GM21515 (cell line): Measurements from ENCODE around the gene DEPDC1.
A peak's percentile ranks its signal among the peaks of the same experiment; 100 is the strongest.
"Not testable (repeated sequence)": the region's sequence is repeated elsewhere in the genome, so short reads cannot be mapped to it uniquely, and the experiment has no call there.

ENCODE experiments used
- ATAC-seq: cut with Tn5 transposase; IDR thresholded peaks from one replicate; pipeline ENCODE4 v1.9.1; 2021; ENCODE audit not compliant: unreplicated experiment

Gene DEPDC1, protein sequence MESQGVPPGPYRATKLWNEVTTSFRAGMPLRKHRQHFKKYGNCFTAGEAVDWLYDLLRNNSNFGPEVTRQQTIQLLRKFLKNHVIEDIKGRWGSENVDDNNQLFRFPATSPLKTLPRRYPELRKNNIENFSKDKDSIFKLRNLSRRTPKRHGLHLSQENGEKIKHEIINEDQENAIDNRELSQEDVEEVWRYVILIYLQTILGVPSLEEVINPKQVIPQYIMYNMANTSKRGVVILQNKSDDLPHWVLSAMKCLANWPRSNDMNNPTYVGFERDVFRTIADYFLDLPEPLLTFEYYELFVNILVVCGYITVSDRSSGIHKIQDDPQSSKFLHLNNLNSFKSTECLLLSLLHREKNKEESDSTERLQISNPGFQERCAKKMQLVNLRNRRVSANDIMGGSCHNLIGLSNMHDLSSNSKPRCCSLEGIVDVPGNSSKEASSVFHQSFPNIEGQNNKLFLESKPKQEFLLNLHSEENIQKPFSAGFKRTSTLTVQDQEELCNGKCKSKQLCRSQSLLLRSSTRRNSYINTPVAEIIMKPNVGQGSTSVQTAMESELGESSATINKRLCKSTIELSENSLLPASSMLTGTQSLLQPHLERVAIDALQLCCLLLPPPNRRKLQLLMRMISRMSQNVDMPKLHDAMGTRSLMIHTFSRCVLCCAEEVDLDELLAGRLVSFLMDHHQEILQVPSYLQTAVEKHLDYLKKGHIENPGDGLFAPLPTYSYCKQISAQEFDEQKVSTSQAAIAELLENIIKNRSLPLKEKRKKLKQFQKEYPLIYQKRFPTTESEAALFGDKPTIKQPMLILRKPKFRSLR

DNA sequence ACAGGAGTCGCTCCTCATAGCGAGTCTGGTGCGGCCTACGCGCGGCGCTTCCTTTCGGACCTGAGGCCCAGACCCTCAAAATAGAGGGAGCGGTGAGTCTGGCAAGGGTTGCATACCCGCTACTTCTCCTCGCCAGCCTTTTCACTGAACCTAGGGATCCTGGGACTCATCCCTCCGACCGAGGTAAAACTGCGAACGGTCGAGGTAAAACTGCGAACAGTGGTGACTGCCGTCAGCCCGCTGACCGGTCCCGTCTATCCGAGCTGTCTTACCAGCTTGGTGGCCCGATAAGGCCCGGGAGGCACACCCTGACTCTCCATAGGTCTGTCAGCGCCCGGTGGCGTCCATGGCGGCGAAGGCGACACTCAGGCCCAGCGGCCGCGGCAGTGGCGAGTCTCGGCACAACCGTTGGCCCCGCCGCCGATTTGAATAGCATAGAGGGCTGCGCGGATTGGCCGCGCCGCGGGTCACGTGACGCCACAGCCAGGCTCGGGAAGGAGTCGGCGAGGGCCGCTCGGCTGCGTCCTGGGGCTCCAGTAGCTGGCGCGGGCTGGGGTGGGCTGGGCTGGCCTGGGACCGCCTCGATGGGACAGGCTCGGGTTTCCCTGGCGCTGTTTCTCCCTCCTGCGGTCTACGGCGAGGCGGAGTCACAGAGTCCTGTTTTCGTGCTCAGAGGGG, at the start of gene DEPDC1:
TSS of gene DEPDC1 (minus strand) at position 403 of the 678 bp plus-strand sequence. CDS start at position 320, 83 bp downstream.
- peak; percentile 97 for ATAC-seq

DNA sequence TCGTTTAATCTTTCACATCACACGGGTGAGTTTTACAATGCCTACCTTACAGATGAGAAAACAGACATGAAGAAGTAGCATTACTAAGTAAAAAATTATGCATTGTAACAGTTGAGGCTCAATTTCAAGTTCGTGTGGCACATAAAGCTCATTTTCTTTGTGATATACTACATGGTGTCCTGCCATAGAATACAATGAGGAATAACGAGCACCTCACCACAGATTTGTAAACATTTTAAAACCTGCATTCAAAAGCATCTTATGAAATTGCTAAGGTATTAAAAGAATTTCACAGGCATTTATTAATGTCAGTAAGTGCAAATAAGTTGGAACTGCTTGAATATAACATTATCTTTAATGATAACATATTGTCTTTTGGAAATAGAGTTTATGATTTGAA, 47.8 kb upstream of the DEPDC1 start:
- no peak for ATAC-seq

DNA sequence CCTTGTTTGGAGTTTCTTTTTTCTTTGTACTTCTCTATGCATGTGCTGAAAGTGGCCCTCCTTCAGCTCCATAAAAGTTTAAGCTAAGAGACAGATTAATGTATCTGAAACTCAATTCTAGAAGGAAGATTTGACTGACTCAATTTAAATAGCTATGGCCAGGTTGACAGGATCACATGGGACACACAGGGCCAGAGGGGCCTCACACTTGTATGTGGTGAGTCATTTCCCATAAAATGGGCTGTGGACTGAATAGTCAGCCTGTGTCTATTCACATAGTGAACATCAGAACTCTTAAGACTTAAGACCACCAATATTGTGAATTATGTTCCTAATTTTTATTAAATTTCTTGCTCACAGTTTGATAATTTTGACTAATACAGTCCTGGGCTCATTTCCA, 45.7 kb upstream of the DEPDC1 start:
- no peak for ATAC-seq

DNA sequence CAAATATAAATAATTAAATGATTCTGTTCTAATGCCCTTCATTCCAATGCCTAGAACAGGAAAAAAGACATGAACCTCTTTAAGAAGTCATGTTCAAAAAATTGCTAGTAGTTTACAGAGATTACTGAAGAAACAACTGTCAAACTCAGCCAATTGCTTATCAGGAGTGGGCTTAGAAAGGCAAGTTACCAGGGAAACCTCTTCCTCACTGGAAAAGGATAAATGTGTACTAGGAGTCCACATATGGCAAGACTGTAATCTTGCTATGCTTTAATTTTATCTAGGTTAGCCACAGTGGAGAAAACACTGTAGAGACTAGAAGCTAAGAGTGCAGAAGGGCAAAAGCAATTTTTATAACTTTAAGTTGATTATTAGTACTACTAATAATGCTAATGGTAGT, 42.1 kb upstream of the DEPDC1 start:
- ATAC-seq = no peak

DNA sequence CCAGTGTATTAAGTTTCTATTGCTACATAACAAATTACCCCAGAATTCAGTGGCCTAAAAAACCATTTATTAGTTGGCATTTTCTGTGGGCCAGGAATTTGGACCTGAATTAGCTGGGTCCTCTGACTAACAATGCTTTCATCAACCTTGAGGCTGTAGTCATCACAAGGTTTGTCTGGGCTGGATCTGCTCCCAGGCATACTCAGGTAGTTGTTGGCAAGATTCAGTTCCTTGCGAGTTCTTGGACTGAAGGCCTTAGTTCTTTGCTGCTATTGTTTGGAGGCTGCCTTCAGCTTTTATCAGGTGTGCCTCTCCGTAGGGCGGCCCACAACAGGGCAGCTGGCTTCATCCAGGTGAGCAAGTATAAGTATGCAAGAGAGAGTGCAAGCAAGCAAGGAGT, 31.4 kb upstream of the DEPDC1 start:
- ATAC-seq = no peak

DNA sequence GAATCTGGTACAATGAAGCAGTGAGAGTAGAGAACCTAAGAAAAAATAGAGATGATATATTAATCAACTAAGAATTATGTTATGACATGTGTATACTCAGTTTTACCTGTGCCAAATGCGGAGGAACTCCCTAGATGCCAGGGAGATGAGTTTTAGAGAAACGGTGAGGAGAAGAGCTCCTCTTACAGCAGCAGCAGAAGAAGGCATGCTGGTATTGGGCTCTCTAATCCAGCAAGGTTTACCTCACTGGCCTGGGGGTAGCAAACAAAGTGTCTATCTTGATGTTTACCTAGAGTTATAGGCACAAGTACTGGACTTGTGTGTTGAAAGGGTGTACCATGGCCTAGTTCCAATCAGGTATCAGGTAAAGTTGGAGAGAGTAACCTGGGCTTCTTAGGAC, 28.9 kb upstream of the DEPDC1 start:
- ATAC-seq = no peak

DNA sequence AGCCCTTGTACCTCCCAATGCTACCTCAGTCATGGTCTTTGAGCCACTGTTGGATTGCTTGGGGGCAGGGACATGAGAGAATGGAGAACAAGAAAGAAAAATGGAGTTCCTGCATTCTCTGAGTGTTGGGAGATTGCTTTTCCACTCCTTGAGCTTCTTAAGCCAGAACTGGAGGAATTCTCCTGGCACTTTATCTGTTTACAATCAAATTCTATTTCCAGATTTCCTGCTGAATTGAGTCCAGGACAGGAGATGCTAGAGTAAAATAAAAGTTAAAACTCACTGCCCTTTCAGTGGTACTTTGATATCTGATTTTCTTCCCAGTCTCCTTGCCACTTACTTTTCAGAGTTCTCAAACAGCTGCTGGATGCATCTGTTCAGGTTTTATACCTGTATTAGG, 24.4 kb upstream of the DEPDC1 start:
- ATAC-seq = no peak

DNA sequence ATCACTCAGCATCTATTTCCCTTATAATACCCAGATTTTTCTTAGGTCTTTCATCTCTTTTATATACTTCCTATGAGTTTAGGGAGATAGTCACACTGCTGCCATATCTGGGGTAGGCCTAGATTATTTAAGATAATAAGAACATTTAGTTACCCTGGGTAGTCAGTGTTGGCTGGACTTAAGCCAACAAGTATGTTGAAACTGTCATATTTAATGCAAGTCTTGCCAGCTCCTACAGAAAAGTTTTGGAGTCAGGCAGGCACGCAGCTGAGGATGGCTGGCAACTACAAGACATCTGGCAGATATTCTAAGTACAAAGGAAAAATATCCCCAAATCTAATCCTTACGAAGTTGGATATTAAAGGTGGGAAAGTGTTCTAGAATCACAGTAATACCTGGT, 19.2 kb upstream of the DEPDC1 start:
- ATAC-seq = no peak

DNA sequence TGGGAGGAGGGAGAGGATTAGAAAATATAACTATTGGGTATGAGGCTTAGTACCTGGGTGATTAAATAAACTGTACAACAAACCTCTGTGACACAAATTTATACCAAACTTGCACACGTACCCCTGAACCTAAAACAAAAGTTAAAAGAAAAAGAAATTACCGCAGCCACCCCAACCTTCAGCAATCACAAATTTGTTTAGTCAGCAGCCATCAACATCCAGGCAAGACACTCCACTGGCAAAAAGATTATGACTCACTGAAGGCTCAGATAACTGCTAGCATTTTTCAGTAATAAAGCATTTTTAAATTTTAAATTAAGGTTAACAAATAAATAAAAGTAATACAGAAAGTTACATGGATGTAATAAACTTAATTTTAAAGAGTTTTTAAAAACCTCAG, 14.4 kb upstream of the DEPDC1 start:
- ATAC-seq = no peak

DNA sequence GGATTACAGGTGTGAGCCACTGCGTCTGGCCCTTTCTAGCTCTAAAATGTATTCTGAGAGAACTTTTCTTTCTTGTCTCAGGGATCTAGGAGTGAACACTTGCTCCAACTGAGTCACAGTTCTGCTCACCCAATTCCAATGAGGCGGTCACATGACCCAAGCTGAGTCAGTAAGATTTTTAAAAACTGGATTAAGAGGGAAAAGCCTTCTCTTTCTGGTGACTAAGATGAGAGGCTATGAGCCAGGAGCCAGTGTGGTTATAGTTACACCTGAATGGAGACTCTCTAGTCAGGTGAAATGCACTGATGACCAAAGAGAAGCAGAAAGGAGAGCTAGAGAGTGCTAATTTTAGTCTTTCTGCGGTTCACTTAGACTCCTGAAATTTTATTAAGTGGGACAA, 9.5 kb upstream of the DEPDC1 start:
- no peak for ATAC-seq

DNA sequence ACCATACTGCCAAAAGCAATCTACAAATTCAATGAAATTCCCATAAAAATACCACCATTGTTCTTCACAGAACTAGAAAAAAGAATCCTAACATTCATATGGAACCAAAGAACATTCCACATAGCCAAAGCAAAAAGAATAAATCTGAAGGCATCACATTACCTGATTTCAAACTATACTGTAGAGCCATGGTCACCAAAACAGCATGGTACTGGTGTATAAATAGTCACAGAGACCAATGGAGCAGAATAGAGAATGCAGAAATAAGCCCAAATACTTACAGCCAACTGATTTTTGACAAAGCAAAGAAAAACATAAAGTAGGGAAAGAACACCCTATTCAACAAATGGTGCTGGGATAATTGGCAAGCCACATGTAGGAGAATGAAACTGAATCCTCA, 6.2 kb upstream of the DEPDC1 start:
- no peak for ATAC-seq

DNA sequence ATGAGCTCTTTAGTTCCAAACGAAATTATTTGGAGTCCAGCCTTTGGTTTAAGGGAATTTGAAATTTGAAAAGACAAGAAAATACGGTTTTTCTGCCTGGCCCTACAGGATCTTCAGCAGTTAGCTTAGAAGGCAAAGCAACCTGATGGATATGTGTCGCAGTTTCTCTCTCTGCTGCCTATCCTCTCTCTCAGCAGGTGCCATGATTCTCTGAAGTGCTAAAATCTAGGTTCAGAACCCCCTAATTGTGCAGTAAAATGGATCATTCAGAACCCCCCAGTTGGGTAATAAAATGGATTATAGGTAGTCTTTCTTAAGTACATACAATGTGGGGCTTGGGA, 446 bp upstream of the DEPDC1 start:
- peak; percentile 11 for ATAC-seq

DNA sequence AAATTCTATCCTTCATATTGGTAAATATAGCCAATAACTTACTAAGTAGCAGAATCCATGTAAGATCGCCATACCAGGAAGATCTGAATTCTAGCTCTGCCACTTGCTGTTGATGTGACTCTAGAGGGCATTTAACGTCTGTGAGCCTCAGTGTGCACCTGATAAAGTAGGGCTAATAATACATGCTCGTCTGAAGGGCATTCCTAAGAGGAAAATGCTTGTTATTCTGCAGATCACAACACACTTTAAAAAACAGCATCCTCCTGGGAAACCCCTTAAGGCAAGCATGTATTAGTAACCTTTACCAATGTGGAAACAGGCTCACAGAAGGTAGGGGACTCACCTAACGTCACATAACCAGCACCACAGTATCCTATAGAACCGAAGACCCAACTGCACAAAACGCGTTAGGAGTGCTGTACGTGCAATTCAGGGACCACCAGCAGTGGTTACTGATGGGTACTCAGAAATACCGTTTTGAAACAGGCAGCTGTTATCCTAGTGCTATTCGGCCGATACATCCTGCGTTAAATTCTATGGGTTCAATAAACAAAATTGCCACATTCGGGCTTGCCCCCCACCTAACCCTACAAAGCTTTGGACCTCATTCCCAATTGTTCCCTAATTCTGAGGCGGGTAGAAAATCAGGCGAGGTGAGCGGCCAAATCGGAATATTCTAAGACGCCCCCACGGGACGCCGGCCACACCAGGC, 758 bp downstream of the DEPDC1 start:
- ATAC-seq = peak; percentile 41

DNA sequence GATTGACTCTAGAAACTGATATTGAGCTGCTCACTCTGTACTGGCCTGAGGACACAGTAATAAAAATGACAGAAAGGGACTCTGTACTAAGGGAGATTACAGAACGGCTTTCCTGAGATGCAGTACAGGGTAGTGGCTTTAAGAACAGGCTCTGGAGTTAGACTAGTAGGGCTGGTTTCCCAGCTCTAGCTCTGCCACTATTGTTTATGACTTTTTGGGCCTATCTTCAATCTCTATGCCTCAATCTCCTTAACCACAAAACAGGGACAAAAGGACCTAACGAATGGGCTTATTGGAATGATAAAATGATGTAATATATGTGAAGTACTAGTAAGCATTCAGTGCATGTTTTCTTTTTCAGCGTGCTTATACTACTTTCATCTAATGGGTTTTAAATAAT, 1.4 kb downstream of the DEPDC1 start:
- no peak for ATAC-seq

DNA sequence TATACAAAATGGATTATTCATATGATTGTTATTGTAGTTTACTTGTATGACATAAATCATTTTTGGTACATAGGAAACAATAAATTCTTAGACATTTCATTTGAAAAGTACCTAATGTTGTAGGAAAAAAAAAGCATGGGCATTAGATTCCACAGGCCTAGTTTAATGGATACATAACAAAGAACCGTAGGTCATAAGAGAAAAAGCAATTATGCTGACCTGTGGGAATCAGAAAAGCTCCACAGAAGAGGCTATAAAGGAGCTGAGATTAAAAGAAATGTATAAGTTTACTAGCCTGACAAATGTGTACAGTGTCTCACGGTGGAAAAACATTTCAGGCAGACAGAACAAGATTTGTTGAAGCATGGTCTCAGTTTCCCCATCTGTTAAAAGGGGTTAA, 3.7 kb downstream of the DEPDC1 start:
- ATAC-seq = no peak

DNA sequence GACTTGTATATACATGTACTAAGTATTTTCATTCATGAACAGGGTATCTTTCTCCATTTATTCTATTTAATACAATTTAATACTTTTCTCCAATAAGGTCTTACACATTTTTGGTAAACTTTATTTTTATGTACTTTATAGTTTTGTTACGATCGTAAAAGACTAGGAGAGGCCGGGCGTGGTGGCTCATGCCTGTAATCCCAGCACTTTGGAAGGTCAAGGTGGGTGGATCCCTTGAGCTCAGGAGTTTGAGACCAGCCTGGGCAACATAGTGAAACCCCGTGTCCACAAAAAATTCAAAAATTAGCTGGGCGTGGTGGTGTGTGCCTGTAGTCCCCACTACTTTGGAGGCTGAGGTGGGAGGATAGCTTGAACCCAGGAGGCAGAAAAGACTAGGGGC, 4.6 kb downstream of the DEPDC1 start:
- ATAC-seq = not testable (repeated sequence)

DNA sequence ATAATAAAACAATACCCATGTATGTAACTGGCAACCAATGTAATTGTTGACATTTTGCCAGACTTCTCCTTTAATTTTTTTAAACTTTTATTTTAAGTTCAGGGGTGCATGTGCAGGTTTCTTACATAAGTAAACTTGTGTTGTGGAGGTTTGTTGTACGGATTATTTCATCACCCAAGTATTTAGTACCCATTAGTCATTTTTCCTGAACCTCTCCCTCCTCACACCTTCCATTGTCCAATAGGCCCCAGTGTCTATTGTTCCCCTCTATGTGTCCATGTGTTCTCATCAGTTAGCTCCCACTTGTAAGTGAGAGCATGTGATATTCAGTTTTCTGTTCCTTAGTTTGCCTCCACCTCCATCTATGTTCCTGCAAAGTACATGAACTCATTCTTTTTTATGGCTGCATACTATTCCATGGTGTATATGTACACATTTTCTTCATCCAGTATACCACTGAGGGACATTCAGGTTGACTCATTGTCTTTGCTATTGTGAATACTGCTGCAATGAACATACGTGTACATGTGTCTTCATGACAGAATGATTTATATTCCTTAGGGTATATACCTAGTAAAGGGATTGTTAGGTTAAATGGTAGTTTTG, 6.7 kb downstream of the DEPDC1 start:
- ATAC-seq = no peak

DNA sequence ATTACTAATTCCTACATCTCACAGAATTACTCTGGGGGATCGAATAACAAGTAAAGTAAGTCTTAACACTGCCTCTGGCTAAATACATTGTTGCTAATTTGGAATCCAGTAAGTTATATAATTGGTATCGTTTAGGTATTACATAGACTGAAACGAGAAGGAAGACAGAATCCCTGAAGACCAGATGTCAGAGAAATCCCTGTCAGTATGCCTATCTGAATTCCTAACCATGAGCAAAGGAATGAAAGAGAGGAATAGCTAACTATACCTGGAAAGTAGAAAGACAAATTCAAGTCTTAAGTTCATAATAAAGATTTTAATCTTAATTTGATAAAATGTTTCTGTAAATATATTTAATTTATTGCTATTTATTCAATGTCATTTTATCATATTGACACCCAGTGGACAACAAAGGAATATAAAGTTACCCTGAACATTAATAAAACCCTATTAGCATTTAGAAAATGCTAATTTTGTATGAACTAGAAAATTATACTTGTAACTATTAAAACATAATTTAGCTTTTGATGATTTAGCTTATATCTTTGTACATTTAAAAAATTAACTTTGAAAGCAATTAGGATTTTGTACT, 11.4 kb downstream of the DEPDC1 start:
- no peak for ATAC-seq

DNA sequence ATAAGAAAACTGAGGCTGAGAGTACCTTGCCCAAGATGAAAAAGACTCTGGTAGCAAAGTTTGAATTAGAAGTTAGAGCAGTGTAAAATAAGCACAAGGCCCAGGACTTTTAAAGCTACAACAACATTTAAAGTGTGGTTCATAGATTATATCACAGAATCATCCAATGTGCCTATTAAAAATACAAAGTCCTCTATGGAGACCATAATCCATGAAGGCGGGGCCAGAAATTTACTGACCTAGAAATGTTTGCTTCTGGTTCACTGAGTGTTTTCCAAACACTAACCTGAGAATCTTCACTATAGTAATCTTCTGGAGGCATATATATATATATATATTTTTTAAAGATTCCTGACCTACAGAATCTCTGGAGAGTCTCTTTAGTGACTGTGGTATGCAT, 12.3 kb downstream of the DEPDC1 start:
- ATAC-seq = no peak

DNA sequence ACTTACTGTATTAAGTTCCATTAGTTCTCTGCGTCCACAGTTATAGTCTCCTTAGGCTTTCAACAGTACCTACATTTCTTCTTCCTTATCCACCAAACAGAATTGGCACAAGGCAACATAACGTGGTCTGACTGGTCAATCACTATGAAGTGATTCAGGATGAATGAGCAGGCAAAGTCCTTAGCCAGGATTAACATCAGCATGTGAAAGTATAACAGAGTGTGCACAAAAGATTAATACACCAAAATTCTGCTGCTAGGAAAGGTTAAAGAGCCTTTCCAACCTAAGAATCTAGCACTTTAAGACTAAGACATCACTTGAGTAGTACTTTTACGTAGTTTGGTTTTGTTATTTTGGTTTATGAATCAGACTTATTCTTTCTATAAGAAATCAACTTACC, 15.8 kb downstream of the DEPDC1 start:
- ATAC-seq = no peak
